Heart left ventricle (tissue), 13 donors: ENCODE data around the gene FBXO36.

Source experiments
- POLR2A ChIP-seq, 2 donors: fragments of 450-650 bp; IDR thresholded peaks; one replicate each; pipeline ENCODE4 v1.6.1; 2017; ENCODE audit warnings: antibody characterized with exemption in 2 of 2, mild to moderate bottlenecking in 2 of 2, moderate library complexity in 2 of 2
- TF ChIP-seq, protein P1 (sequence below), 12 donors: fragments of 200-600 bp; sonication (generic) in 4 of 12; IDR thresholded peaks; one replicate each; pipeline versions ENCODE4 v1.5.0 to v1.8.0; 2018 to 2022; ENCODE audit warnings: antibody characterized with exemption in 12 of 12, mild to moderate bottlenecking in 5 of 12
- donor health status: ischemic (EF 13 %, LVEDD 7.1; RV severe dilation, severe dysfunction).
- donor health status: DM: no; HTN: yes; CAD: no.
- donor health status: DM: no; HTN: no; CAD: no.
- donor health status: ischemic (EF 25% LVEDD 6.9; RV normal size, moderate dysfunction).
- donor health status: ischemic (EF 25% LVEDD 5.7; RV mildly dilated, moderate dysfunction).
- donor health status: ischemic (EF 35%, LVEDD 5.7; RV mildly dilated, moderate dysfunction).
- donor health status: nonischemic (EF 11% LVEDD 7.7; RV severe dilation, severe dysfunction).
- donor health status: DM: yes; HTN: yes; CAD: no.
- donor health status: PGD.
- donor health status: ischemic (EF 29% LVEDD 5.4; RV normal size, mild dysfunction).
- donor health status: nonischemic (EF 23%, LVEDD 6.1; RV moderate dilation, normal function).

GRCh38 chr2:230008708-230009066 is 86.4 kb downstream of the FBXO36 start:
- TF ChIP-seq, protein P1, sequence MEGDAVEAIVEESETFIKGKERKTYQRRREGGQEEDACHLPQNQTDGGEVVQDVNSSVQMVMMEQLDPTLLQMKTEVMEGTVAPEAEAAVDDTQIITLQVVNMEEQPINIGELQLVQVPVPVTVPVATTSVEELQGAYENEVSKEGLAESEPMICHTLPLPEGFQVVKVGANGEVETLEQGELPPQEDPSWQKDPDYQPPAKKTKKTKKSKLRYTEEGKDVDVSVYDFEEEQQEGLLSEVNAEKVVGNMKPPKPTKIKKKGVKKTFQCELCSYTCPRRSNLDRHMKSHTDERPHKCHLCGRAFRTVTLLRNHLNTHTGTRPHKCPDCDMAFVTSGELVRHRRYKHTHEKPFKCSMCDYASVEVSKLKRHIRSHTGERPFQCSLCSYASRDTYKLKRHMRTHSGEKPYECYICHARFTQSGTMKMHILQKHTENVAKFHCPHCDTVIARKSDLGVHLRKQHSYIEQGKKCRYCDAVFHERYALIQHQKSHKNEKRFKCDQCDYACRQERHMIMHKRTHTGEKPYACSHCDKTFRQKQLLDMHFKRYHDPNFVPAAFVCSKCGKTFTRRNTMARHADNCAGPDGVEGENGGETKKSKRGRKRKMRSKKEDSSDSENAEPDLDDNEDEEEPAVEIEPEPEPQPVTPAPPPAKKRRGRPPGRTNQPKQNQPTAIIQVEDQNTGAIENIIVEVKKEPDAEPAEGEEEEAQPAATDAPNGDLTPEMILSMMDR (IDR thresholded peaks at IDR 0.05) = no peak
- TF ChIP-seq POLR2A (IDR thresholded peaks at IDR 0.05) = no peak
